Neural cell (in vitro differentiated cells): ENCODE results near the gene DUSP14. TPM values are rescaled to one million over a fixed set of nuclear protein-coding genes. Genes with fewer than 3 reads are reported as not detected.

Source experiments
- H2AFZ ChIP-seq: fragments of 200-600, 300-800 bp; sonication (generic), shearing (Covaris generic); 2 replicates; pipeline ENCODE4 v1.6.0; 2014; ENCODE audit warnings: low read depth, mild to moderate bottlenecking, antibody characterized with exemption, low read length, moderate library complexity
- H3F3A ChIP-seq: fragments of 200-600 bp; shearing (Covaris generic); 2 replicates; pipeline ENCODE4 v1.6.1; 2016; ENCODE audit warnings: mild to moderate bottlenecking, moderate library complexity, mixed read lengths, antibody characterized with exemption, low read length; ENCODE audit not compliant: insufficient read depth, poor library complexity, severe bottlenecking
- H3K27ac ChIP-seq: fragments of 200-600, 300-800 bp; sonication (generic), shearing (Covaris generic); 2 replicates; pipeline ENCODE4 v1.5.1; 2014; ENCODE audit warnings: mild to moderate bottlenecking, low read length, moderate library complexity
- H3K27me3 ChIP-seq: fragments of 300-800, 200-600 bp; sonication (generic), shearing (Covaris generic); 2 replicates; pipeline ENCODE4 v1.6.0; 2014; ENCODE audit warnings: mild to moderate bottlenecking, low read depth, low read length, moderate library complexity; ENCODE audit not compliant: insufficient read depth
- H3K36me3 ChIP-seq: fragments of 300-800, 200-600 bp; sonication (generic), shearing (Covaris generic); 2 replicates; pipeline ENCODE4 v1.5.1; 2014; ENCODE audit warnings: mild to moderate bottlenecking, antibody characterized with exemption, low read length, moderate library complexity; ENCODE audit not compliant: insufficient read depth
- H3K4me2 ChIP-seq: fragments of 300-800, 200-600 bp; sonication (generic), shearing (Covaris generic); 2 replicates; pipeline ENCODE4 v1.6.0; 2014; ENCODE audit warnings: mild to moderate bottlenecking, low read length
- H3K4me3 ChIP-seq: fragments of 300-800, 200-600 bp; sonication (generic), shearing (Covaris generic); 2 replicates; pipeline ENCODE4 v1.5.1; 2014; ENCODE audit warnings: mild to moderate bottlenecking, low read length, moderate library complexity
- H3K79me2 ChIP-seq: fragments of 200-600 bp; shearing (Covaris generic); replicated peaks from 2 replicates; pipeline ENCODE4 v1.6.0; 2014; ENCODE audit warnings: mild to moderate bottlenecking, low read length, moderate library complexity; ENCODE audit not compliant: insufficient read depth
- H3K9ac ChIP-seq: fragments of 300-800, 200-600 bp; sonication (generic), shearing (Covaris generic); 2 replicates; pipeline ENCODE4 v1.6.1; 2016; ENCODE audit warnings: mild to moderate bottlenecking, low read length, mixed read lengths
- H3K9me2 ChIP-seq: fragments of 200-600 bp; shearing (Covaris generic); 2 replicates; pipeline ENCODE4 v1.6.1; 2016; ENCODE audit warnings: mild to moderate bottlenecking, low read length, mixed read lengths; ENCODE audit not compliant: insufficient read depth
- H3K9me3 ChIP-seq: fragments of 200-600, 300-800 bp; sonication (generic), shearing (Covaris generic); 2 replicates; pipeline ENCODE4 v1.6.1; 2016; ENCODE audit warnings: mild to moderate bottlenecking, mixed run types, low read length, moderate library complexity, mixed read lengths
- H4K20me1 ChIP-seq: fragments of 200-600 bp; shearing (Covaris generic); 2 replicates; pipeline ENCODE4 v1.6.1; 2016; ENCODE audit warnings: mild to moderate bottlenecking, mixed run types; ENCODE audit not compliant: insufficient read depth
- CTCF ChIP-seq: fragments of 450-650 bp; IDR thresholded peaks from 2 replicates; pipeline ENCODE4 v1.5.1; 2014; ENCODE audit warnings: antibody characterized with exemption, mild to moderate bottlenecking, moderate library complexity; ENCODE audit not compliant: poor library complexity, severe bottlenecking
- EP300 ChIP-seq: fragments of 450-650 bp; conservative IDR thresholded peaks from 2 replicates; pipeline ENCODE4 v1.6.1; 2014; ENCODE audit warnings: antibody characterized with exemption, mild to moderate bottlenecking, moderate library complexity; ENCODE audit not compliant: poor library complexity, severe bottlenecking
- EZH2 ChIP-seq: fragments of 200-600, 300-800 bp; shearing (Covaris generic), sonication (generic); IDR thresholded peaks from 2 replicates; pipeline ENCODE4 v1.6.1; 2014; ENCODE audit warnings: antibody characterized with exemption, low read length, borderline replicate concordance, mild to moderate bottlenecking; ENCODE audit not compliant: insufficient read depth, poor library complexity, severe bottlenecking
- MXI1 ChIP-seq: fragments of 450-650 bp; conservative IDR thresholded peaks from 2 replicates; pipeline ENCODE4 v1.6.1; 2014; ENCODE audit warnings: antibody characterized with exemption, mild to moderate bottlenecking; ENCODE audit not compliant: poor library complexity, severe bottlenecking
- POLR2AphosphoS5 ChIP-seq: IDR thresholded peaks from 2 replicates; pipeline ENCODE4 v1.6.1; 2012
- RAD21 ChIP-seq: fragments of 450-650 bp; conservative IDR thresholded peaks from 2 replicates; pipeline ENCODE4 v1.6.1; 2014; ENCODE audit warnings: antibody characterized with exemption, mild to moderate bottlenecking, moderate library complexity
- REST ChIP-seq: IDR thresholded peaks from 2 replicates; pipeline ENCODE4 v1.6.1; 2012; ENCODE audit warnings: borderline replicate concordance
- SMC3 ChIP-seq: fragments of 450-650 bp; conservative IDR thresholded peaks from 2 replicates; pipeline ENCODE4 v1.6.1; 2014; ENCODE audit warnings: antibody characterized with exemption, mild to moderate bottlenecking, moderate library complexity; ENCODE audit not compliant: poor library complexity
- TAF1 ChIP-seq: IDR thresholded peaks from 2 replicates; pipeline ENCODE4 v1.6.1; 2012; ENCODE audit warnings: low read depth
- polyA plus RNA-seq: library from polyadenylated mRNA; depleted of rRNA; stranded (reverse); fragments of >200 nt; gene quantifications from 2 replicates; pipeline ENCODE4 v1.2.3, GENCODE V29; 2014

Gene DUSP14
- polyA plus RNA-seq, 1 donor from 2014 or later = 19.7 TPM

GRCh38 chr17:37547986-37548385, 58.3 kb downstream of the DUSP14 start (continued):
- TF ChIP-seq SMC3 = no peak

- no peaks in the 10 kb centered on the region for H3K9me2 ChIP-seq
- peaks cover 2% of the 10 kb centered on the region for H3K79me2 ChIP-seq
- no peaks in the 10 kb centered on the region for H3K9me3 ChIP-seq
- no peak overlapping the region for H3K4me3 ChIP-seq
- no peaks in the 10 kb centered on the region for H3F3A ChIP-seq
- no peak overlapping the region for H2AFZ ChIP-seq
- no peak overlapping the region for H3K27ac ChIP-seq
- H3K36me3 ChIP-seq = peaks cover 14% of the 10 kb centered on the region
- TF ChIP-seq EZH2 (no peak), EP300 (no peak), MXI1 (no peak), POLR2AphosphoS5 (no peak), TAF1 (no peak), RAD21 (no peak), CTCF (no peak), REST (no peak), SMC3 (no peak)
- H3K27me3 ChIP-seq = no peaks in the 10 kb centered on the region
- H4K20me1 ChIP-seq = no peaks in the 10 kb centered on the region
- no peak overlapping the region for H3K4me2 ChIP-seq
- H3K9ac ChIP-seq = no peak overlapping the region
Measured at GRCh38 chr17:37551788-37552187, 62.1 kb downstream of the DUSP14 start.

- no peak overlapping the region for H3K4me2 ChIP-seq
- no peak for TF ChIP-seq EP300
- no peaks in the 10 kb centered on the region for H3K9me2 ChIP-seq
- no peak overlapping the region for H2AFZ ChIP-seq
- H3K9me3 ChIP-seq = no peaks in the 10 kb centered on the region
- no peaks in the 10 kb centered on the region for H3K27me3 ChIP-seq
- peaks cover 19% of the 10 kb centered on the region for H3K36me3 ChIP-seq
- H3K27ac ChIP-seq = no peak overlapping the region
- H3K79me2 ChIP-seq = peaks cover 2% of the 10 kb centered on the region
- H3K9ac ChIP-seq = no peak overlapping the region
- no peaks in the 10 kb centered on the region for H3F3A ChIP-seq
- H3K4me3 ChIP-seq = no peak overlapping the region
- H4K20me1 ChIP-seq = no peaks in the 10 kb centered on the region
Measured at GRCh38 chr17:37553401-37553966, 63.8 kb downstream of the DUSP14 start.
